LNCAP (cell line): Measurements from ENCODE around the gene BCAT1.

Experiments
- TF ChIP-seq, protein P1 (sequence below): fragments of 450-650 bp; IDR thresholded peaks from 2 replicates; pipeline ENCODE4 v1.5.1; 2017; ENCODE audit warnings: mild to moderate bottlenecking

BCAT1 gene

DNA sequence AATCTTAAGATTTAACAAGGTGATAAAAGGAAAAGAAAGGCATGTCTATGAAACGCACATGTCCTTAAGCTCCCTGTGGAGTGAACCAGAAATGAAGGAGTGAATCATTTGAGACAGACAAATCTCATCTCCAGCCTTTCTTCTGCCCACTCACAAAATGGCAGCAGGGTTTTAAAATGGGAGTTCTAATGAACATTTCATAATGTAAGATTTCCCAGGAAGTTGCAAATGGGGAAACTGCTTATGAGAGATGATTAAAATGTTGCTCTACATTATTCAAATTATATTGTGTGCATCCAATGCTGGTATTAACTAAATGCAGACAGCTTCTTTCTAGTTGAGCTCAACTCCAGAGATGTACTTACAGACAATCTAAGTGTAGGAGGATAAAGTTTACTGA lies 76.7 kb downstream of the BCAT1 start:
- TF ChIP-seq, protein P1, sequence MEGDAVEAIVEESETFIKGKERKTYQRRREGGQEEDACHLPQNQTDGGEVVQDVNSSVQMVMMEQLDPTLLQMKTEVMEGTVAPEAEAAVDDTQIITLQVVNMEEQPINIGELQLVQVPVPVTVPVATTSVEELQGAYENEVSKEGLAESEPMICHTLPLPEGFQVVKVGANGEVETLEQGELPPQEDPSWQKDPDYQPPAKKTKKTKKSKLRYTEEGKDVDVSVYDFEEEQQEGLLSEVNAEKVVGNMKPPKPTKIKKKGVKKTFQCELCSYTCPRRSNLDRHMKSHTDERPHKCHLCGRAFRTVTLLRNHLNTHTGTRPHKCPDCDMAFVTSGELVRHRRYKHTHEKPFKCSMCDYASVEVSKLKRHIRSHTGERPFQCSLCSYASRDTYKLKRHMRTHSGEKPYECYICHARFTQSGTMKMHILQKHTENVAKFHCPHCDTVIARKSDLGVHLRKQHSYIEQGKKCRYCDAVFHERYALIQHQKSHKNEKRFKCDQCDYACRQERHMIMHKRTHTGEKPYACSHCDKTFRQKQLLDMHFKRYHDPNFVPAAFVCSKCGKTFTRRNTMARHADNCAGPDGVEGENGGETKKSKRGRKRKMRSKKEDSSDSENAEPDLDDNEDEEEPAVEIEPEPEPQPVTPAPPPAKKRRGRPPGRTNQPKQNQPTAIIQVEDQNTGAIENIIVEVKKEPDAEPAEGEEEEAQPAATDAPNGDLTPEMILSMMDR: no peak

- TF ChIP-seq, protein P1: no peak
These were observed 84.1 kb downstream of the BCAT1 start for GRCh38 chr12:24864796-24865125.

GRCh38 chr12:24861766-24862540 lies 86.9 kb downstream of the BCAT1 start:
- TF ChIP-seq, protein P1: no peak

- TF ChIP-seq, protein P1: no peak
These were observed 88.4 kb downstream of the BCAT1 start for GRCh38 chr12:24860546-24860945.

- TF ChIP-seq, protein P1: no peak
These were observed 92.4 kb downstream of the BCAT1 start for GRCh38 chr12:24856541-24856940.

GRCh38 chr12:24854908-24855307 lies 94.0 kb downstream of the BCAT1 start:
- TF ChIP-seq, protein P1: no peak

- TF ChIP-seq, protein P1: no peak
These were observed 94.9 kb downstream of the BCAT1 start for GRCh38 chr12:24854017-24854416.

- TF ChIP-seq, protein P1: no peak
These were observed 95.3 kb downstream of the BCAT1 start for GRCh38 chr12:24853588-24853987.
